Panc1 (cell line): Measurements from ENCODE around the gene TMTC2. TPM values are rescaled to one million over a fixed set of nuclear protein-coding genes. Genes with fewer than 3 reads are reported as not detected.

Experiments
- ATAC-seq: fragments of 200-7000 bp; cut with Tn5 transposase; 2 replicates; pipeline ENCODE4 v1.9.1; 2020; ENCODE audit warnings: mild to moderate bottlenecking, moderate library complexity
- BruUV-seq: library from RNA; stranded (reverse); fragments of 400-500 nt; replicated peaks from 2 replicates; lab custom pipeline; 2021; lab: Mats Ljungman, UMichigan
- CTCF ChIA-PET: fragments of 300-600 bp; sonication (Branson Sonifier 250); formaldehyde crosslinking; loops from one replicate; lab custom pipeline; 2022; ENCODE audit warnings: antibody characterized with exemption; lab: Charles Lee
- POLR2A ChIA-PET: fragments of 300-600 bp; sonication (Branson Sonifier 250); formaldehyde crosslinking; loops from one replicate; lab custom pipeline; 2022; ENCODE audit warnings: antibody characterized with exemption; lab: Charles Lee
- DNase-seq: peaks from one replicate; pipeline ENCODE4 v3.0.0-alpha.2; 2010; ENCODE audit warnings: low read depth, low spot score
- H3K27ac ChIP-seq: 2 replicates; pipeline ENCODE4 v1.5.1; 2011; ENCODE audit warnings: mild to moderate bottlenecking, low read length, inconsistent platforms
- H3K27me3 ChIP-seq: fragments of 200-500 bp; sonication (Bioruptor generic); 2 replicates; pipeline ENCODE4 v1.6.0; 2014; ENCODE audit warnings: low read length, inconsistent platforms; ENCODE audit not compliant: control insufficient read depth, insufficient read depth
- H3K36me3 ChIP-seq: fragments of 200-500 bp; sonication (Bioruptor generic); 2 replicates; pipeline ENCODE4 v1.5.1; 2014; ENCODE audit warnings: inconsistent platforms, mild to moderate bottlenecking, low read length, moderate library complexity; ENCODE audit not compliant: control insufficient read depth, insufficient read depth
- H3K4me1 ChIP-seq: 2 replicates; pipeline ENCODE4 v1.5.1; 2011; ENCODE audit warnings: inconsistent platforms, mild to moderate bottlenecking, low read length, moderate library complexity; ENCODE audit not compliant: control insufficient read depth, insufficient read depth
- H3K4me3 ChIP-seq, 2 experiments: 2 replicates each; pipeline ENCODE4 v1.5.1; 2011 to 2012; ENCODE audit warnings: low read depth in 2 of 2, low read length in 2 of 2, mild to moderate bottlenecking in 2 of 2, inconsistent platforms in 1 of 2, moderate library complexity in 1 of 2
- H3K9me3 ChIP-seq: fragments of 200-500 bp; sonication (Bioruptor generic); 2 replicates; pipeline ENCODE4 v1.5.1; 2014; ENCODE audit warnings: low read depth, mild to moderate bottlenecking, inconsistent platforms, low read length, moderate library complexity; ENCODE audit not compliant: control insufficient read depth, insufficient read depth
- POLR2AphosphoS5 ChIP-seq: IDR thresholded peaks from 2 replicates; pipeline ENCODE4 v1.6.1; 2012; ENCODE audit warnings: mild to moderate bottlenecking, low read depth, low read length, moderate library complexity
- SIN3A ChIP-seq: IDR thresholded peaks from 2 replicates; pipeline ENCODE4 v1.6.1; 2012; ENCODE audit warnings: low read depth, mild to moderate bottlenecking, low read length, moderate library complexity, borderline replicate concordance; ENCODE audit not compliant: insufficient read depth
- TCF7L2 ChIP-seq: IDR thresholded peaks from 2 replicates; pipeline ENCODE4 v1.6.1; 2011; ENCODE audit warnings: mild to moderate bottlenecking, low read depth, low read length, inconsistent platforms
- in situ Hi-C: cut with HindIII; loops from 2 replicates; pipeline ENCODE4 v1.10.0; 2016; ENCODE audit warnings: low sequenced_read_pairs, low pct_unique_long_range_greater_than_20kb
- intact Hi-C: fragments of 100-400 bp; cut with micrococcal nuclease; formaldehyde crosslinking; loops from one replicate; pipeline ENCODE4 v1.10.0; 2022; ENCODE audit not compliant: unreplicated experiment
- total RNA-seq: library from RNA; stranded (reverse); gene quantifications from one replicate; pipeline ENCODE4 v1.2.1, GENCODE V29; 2021; ENCODE audit not compliant: unreplicated experiment
- TF ChIP-seq, protein P1 (sequence below), 2 experiments: IDR thresholded peaks; 2 replicates each; pipeline ENCODE4 v1.6.1; 2011 to 2012; ENCODE audit warnings: low read depth in 2 of 2, control low read depth in 1 of 2, low read length in 1 of 2, mild to moderate bottlenecking in 1 of 2, moderate library complexity in 1 of 2; ENCODE audit not compliant: insufficient read depth in 1 of 2
- TF ChIP-seq, protein P2 (sequence below): fragments of 450-650 bp; IDR thresholded peaks from 2 replicates; pipeline ENCODE4 v1.5.1; 2017; ENCODE audit warnings: mild to moderate bottlenecking

The TMTC2 gene
- total RNA-seq, 1 experiment from 2014 or later, result 5.7 TPM

DNA sequence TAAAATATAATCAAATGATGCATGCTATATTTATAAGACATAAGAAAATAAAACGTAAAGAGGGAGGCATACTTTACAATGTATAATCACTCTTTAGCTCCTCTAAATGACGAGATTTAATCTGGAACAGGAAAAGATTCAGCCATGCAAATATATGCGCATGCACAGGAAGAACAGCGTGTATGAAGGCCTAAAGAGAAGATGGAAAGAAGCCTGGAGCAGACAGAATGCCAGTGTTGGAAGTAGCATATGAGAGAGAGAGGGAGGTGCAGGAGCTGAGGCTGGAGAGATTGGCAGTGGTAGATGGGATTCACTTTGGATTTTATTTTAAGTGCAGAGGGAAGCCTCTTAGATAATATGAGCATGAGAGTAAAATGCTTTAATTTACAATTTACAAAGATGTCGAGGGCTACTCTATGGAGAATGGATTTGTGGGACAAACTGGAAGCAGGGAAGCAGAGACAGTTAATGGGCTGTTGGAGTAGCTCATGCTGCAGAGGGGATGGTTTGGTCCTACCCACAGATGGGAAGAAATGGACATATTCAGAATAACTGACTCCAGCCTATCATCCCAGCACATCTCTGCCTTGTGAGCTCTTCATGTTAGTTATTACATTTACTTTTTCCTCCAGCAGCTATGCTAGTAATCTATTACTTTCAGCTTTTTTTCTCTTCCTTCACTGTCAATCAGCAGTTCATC is 411.1 kb downstream of the TMTC2 start:
- Histone ChIP-seq H3K9me3 (no peaks in the 10 kb centered on the region; the same call in 1 of the 2 replicates), H3K4me3 (no peak overlapping the region), H3K27me3 (no peaks in the 10 kb centered on the region), H3K27ac (no peak overlapping the region), H3K4me1 (no peaks in the 10 kb centered on the region), H3K36me3 (no peaks in the 10 kb centered on the region)
- ChIA-PET POLR2A (no interaction called here), CTCF (no interaction called here)
- DNase-seq (no peak), ATAC-seq (no peak)
- intact Hi-C loops, result no loop called here
- in situ Hi-C loops, result no loop called here
- TF ChIP-seq, protein P1, sequence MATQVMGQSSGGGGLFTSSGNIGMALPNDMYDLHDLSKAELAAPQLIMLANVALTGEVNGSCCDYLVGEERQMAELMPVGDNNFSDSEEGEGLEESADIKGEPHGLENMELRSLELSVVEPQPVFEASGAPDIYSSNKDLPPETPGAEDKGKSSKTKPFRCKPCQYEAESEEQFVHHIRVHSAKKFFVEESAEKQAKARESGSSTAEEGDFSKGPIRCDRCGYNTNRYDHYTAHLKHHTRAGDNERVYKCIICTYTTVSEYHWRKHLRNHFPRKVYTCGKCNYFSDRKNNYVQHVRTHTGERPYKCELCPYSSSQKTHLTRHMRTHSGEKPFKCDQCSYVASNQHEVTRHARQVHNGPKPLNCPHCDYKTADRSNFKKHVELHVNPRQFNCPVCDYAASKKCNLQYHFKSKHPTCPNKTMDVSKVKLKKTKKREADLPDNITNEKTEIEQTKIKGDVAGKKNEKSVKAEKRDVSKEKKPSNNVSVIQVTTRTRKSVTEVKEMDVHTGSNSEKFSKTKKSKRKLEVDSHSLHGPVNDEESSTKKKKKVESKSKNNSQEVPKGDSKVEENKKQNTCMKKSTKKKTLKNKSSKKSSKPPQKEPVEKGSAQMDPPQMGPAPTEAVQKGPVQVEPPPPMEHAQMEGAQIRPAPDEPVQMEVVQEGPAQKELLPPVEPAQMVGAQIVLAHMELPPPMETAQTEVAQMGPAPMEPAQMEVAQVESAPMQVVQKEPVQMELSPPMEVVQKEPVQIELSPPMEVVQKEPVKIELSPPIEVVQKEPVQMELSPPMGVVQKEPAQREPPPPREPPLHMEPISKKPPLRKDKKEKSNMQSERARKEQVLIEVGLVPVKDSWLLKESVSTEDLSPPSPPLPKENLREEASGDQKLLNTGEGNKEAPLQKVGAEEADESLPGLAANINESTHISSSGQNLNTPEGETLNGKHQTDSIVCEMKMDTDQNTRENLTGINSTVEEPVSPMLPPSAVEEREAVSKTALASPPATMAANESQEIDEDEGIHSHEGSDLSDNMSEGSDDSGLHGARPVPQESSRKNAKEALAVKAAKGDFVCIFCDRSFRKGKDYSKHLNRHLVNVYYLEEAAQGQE (IDR thresholded peaks at IDR 0.05; ENCODE audit: insufficient read depth in 1 of 2, low read depth in 2 of 2, low read length in 1 of 2), result no peak
- no peak for TF ChIP-seq POLR2AphosphoS5
- TF ChIP-seq SIN3A, result no peak
- TF ChIP-seq, protein P2, sequence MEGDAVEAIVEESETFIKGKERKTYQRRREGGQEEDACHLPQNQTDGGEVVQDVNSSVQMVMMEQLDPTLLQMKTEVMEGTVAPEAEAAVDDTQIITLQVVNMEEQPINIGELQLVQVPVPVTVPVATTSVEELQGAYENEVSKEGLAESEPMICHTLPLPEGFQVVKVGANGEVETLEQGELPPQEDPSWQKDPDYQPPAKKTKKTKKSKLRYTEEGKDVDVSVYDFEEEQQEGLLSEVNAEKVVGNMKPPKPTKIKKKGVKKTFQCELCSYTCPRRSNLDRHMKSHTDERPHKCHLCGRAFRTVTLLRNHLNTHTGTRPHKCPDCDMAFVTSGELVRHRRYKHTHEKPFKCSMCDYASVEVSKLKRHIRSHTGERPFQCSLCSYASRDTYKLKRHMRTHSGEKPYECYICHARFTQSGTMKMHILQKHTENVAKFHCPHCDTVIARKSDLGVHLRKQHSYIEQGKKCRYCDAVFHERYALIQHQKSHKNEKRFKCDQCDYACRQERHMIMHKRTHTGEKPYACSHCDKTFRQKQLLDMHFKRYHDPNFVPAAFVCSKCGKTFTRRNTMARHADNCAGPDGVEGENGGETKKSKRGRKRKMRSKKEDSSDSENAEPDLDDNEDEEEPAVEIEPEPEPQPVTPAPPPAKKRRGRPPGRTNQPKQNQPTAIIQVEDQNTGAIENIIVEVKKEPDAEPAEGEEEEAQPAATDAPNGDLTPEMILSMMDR, result no peak
- no peak for TF ChIP-seq TCF7L2
- no TSS peak for BruUV-seq

DNA sequence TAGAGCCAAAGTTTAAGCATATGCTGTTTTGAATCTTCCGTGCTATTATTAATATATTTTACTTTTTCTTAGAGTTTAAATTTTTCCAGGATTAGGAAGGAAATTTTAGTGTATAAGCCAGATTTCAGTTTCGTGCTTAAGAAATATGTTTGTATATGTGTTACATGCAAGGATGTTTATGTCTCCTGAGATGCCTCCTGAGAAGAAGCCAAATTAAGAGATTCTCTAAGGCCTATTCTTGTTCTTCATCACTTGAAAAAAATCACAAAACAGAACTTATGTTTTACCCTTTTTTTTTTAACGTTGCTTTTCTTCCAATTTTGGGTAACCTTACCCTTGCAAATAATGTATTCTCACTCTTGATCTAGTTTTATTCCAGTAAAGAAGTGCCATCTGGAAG is 412.7 kb downstream of the TMTC2 start:
- BruUV-seq, result no TSS peak
- ATAC-seq, result no peak
- no peaks in the 10 kb centered on the region for H3K4me1 ChIP-seq
- no peaks in the 10 kb centered on the region; the same call in 1 of the 2 replicates for H3K9me3 ChIP-seq
- H3K4me3 ChIP-seq, result no peak overlapping the region
- H3K36me3 ChIP-seq, result no peaks in the 10 kb centered on the region
- intact Hi-C loops, result no loop called here
- CTCF ChIA-PET, result no interaction called here
- H3K27ac ChIP-seq, result no peak overlapping the region
- no peak for DNase-seq
- POLR2A ChIA-PET, result no interaction called here
- in situ Hi-C loops, result no loop called here
- no peak for TF ChIP-seq SIN3A
- no peak for TF ChIP-seq POLR2AphosphoS5
- TF ChIP-seq, protein P1 (IDR thresholded peaks at IDR 0.05; ENCODE audit: insufficient read depth in 1 of 2, low read depth in 2 of 2, low read length in 1 of 2), result no peak
- TF ChIP-seq, protein P2, result no peak
- no peak for TF ChIP-seq TCF7L2
- no peaks in the 10 kb centered on the region for H3K27me3 ChIP-seq
